Activated naive CD8-positive, alpha-beta T cell treated with anti-CD3 and anti-CD28 coated beads for 36 hours (primary cell): ENCODE results near the gene MLLT3. TPM values are rescaled to one million over a fixed set of nuclear protein-coding genes. Genes with fewer than 3 reads are reported as not detected.
A peak's percentile ranks its signal among the peaks of the same experiment; 100 is the strongest.

Source experiments
- DNase-seq: peaks from one replicate; pipeline ENCODE4 v3.0.0; 2021
- H3K27ac Mint-ChIP-seq: one replicate; pipeline ENCODE4 v1.8.0; 2022; ENCODE audit warnings: mild to moderate bottlenecking, moderate library complexity, mixed read lengths
- H3K27me3 Mint-ChIP-seq: one replicate; pipeline ENCODE4 v1.8.0; 2022; ENCODE audit warnings: mild to moderate bottlenecking, mixed read lengths
- H3K36me3 Mint-ChIP-seq: one replicate; pipeline ENCODE4 v1.8.0; 2021; ENCODE audit warnings: mild to moderate bottlenecking, mixed read lengths
- H3K4me1 Mint-ChIP-seq: one replicate; pipeline ENCODE4 v1.8.0; 2021; ENCODE audit warnings: mixed read lengths
- H3K4me3 Mint-ChIP-seq: one replicate; pipeline ENCODE4 v1.8.0; 2022; ENCODE audit warnings: mild to moderate bottlenecking, moderate library complexity, mixed read lengths
- H3K9me3 Mint-ChIP-seq: one replicate; pipeline ENCODE4 v1.8.0; 2022; ENCODE audit warnings: mixed read lengths
- total RNA-seq, 2 experiments: library from RNA; stranded (reverse); gene quantifications; one replicate each; pipeline ENCODE4 v1.2.3, GENCODE V29; 2021

Gene MLLT3
- total RNA-seq, 2 experiments from 2014 or later = 68.0 to 69.9 TPM

GRCh38 chr9:20642045-20642444 lies 19.7 kb upstream of the MLLT3 start:
- Mint-ChIP-seq H3K27ac (no peak overlapping the region), H3K9me3 (no peaks in the 10 kb centered on the region), H3K4me1 (peaks cover 13% of the 10 kb centered on the region), H3K4me3 (no peak overlapping the region), H3K36me3 (no peaks in the 10 kb centered on the region), H3K27me3 (peaks cover 6% of the 10 kb centered on the region)
- DNase-seq = no peak

- H3K27me3 Mint-ChIP-seq = peaks cover 4% of the 10 kb centered on the region
- H3K4me3 Mint-ChIP-seq = peak overlapping the region; percentile 33
- H3K36me3 Mint-ChIP-seq = no peaks in the 10 kb centered on the region
- H3K9me3 Mint-ChIP-seq = no peaks in the 10 kb centered on the region
- peaks cover 13% of the 10 kb centered on the region for H3K4me1 Mint-ChIP-seq
- peak overlapping the region; percentile 32 for H3K27ac Mint-ChIP-seq
- DNase-seq = peak; percentile 79
Measured at GRCh38 chr9:20640331-20641187, 18.3 kb upstream of the MLLT3 start.

GRCh38 chr9:20636888-20637440 lies 14.7 kb upstream of the MLLT3 start:
- DNase-seq = no peak
- Mint-ChIP-seq H3K36me3 (no peaks in the 10 kb centered on the region), H3K4me3 (no peak overlapping the region), H3K27me3 (peaks cover 6% of the 10 kb centered on the region), H3K27ac (no peak overlapping the region), H3K4me1 (peaks cover 13% of the 10 kb centered on the region), H3K9me3 (no peaks in the 10 kb centered on the region)

GRCh38 chr9:20634895-20635294 lies 12.6 kb upstream of the MLLT3 start:
- Mint-ChIP-seq H3K27ac (no peak overlapping the region), H3K4me3 (no peak overlapping the region), H3K4me1 (peaks cover 3% of the 10 kb centered on the region), H3K27me3 (peaks cover 16% of the 10 kb centered on the region), H3K36me3 (no peaks in the 10 kb centered on the region), H3K9me3 (no peaks in the 10 kb centered on the region)
- no peak for DNase-seq

GRCh38 chr9:20632705-20633104 lies 10.4 kb upstream of the MLLT3 start:
- H3K27ac Mint-ChIP-seq = no peak overlapping the region

GRCh38 chr9:20630241-20630943 lies 8.1 kb upstream of the MLLT3 start:
- Mint-ChIP-seq H3K4me3 (no peak overlapping the region), H3K27me3 (peaks cover 19% of the 10 kb centered on the region), H3K27ac (no peak overlapping the region), H3K36me3 (no peaks in the 10 kb centered on the region), H3K9me3 (no peaks in the 10 kb centered on the region), H3K4me1 (no peaks in the 10 kb centered on the region)
- no peak for DNase-seq

More at GRCh38 chr9:20632705-20633104, 10.4 kb upstream of the MLLT3 start:
- no peak for DNase-seq
- Mint-ChIP-seq H3K9me3 (no peaks in the 10 kb centered on the region), H3K27me3 (peaks cover 20% of the 10 kb centered on the region), H3K4me1 (no peaks in the 10 kb centered on the region), H3K36me3 (no peaks in the 10 kb centered on the region), H3K4me3 (no peak overlapping the region)

GRCh38 chr9:20625003-20625349 lies 2.7 kb upstream of the MLLT3 start:
- H3K36me3 Mint-ChIP-seq = peaks cover 10% of the 10 kb centered on the region
- peaks cover 7% of the 10 kb centered on the region for H3K27me3 Mint-ChIP-seq
- no peaks in the 10 kb centered on the region for H3K9me3 Mint-ChIP-seq
- no peak for DNase-seq
- H3K4me1 Mint-ChIP-seq = peaks cover 20% of the 10 kb centered on the region
- H3K4me3 Mint-ChIP-seq = peak overlapping the region; percentile 94
- no peak overlapping the region for H3K27ac Mint-ChIP-seq

- peaks cover 6% of the 10 kb centered on the region for H3K27me3 Mint-ChIP-seq
- DNase-seq = peak; percentile 40
- peaks cover 14% of the 10 kb centered on the region for H3K36me3 Mint-ChIP-seq
- H3K9me3 Mint-ChIP-seq = no peaks in the 10 kb centered on the region
- H3K4me1 Mint-ChIP-seq = peaks cover 24% of the 10 kb centered on the region
- H3K4me3 Mint-ChIP-seq = peak overlapping the region; percentile 94
- peak overlapping the region; percentile 99 for H3K27ac Mint-ChIP-seq
Measured at GRCh38 chr9:20624201-20625002, 2.1 kb upstream of the MLLT3 start.

GRCh38 chr9:20623748-20624124 lies 1.4 kb upstream of the MLLT3 start:
- DNase-seq = no peak
- Mint-ChIP-seq H3K27me3 (no peaks in the 10 kb centered on the region), H3K4me3 (peak overlapping the region; percentile 94), H3K36me3 (peaks cover 18% of the 10 kb centered on the region), H3K27ac (peak overlapping the region; percentile 99), H3K9me3 (no peaks in the 10 kb centered on the region), H3K4me1 (peaks cover 31% of the 10 kb centered on the region)

GRCh38 chr9:20623021-20623747 lies 885 bp upstream of the MLLT3 start:
- Mint-ChIP-seq H3K4me3 (peak overlapping the region; percentile 94), H3K9me3 (no peaks in the 10 kb centered on the region), H3K27me3 (no peaks in the 10 kb centered on the region), H3K27ac (peak overlapping the region; percentile 99), H3K36me3 (peaks cover 18% of the 10 kb centered on the region), H3K4me1 (peaks cover 36% of the 10 kb centered on the region)
- peak; percentile 61 for DNase-seq

- Mint-ChIP-seq H3K4me1 (peaks cover 44% of the 10 kb centered on the region), H3K27me3 (no peaks in the 10 kb centered on the region), H3K9me3 (no peaks in the 10 kb centered on the region), H3K27ac (peak overlapping the region; percentile 99), H3K36me3 (peaks cover 18% of the 10 kb centered on the region), H3K4me3 (peak overlapping the region; percentile 94)
- peak; percentile 62 for DNase-seq
Measured at GRCh38 chr9:20621471-20622329, 599 bp downstream of the MLLT3 start.

GRCh38 chr9:20620650-20621470 lies 1.4 kb downstream of the MLLT3 start:
- peaks cover 48% of the 10 kb centered on the region for H3K4me1 Mint-ChIP-seq
- DNase-seq = peak; percentile 56
- peak overlapping the region; percentile 94 for H3K4me3 Mint-ChIP-seq
- H3K27ac Mint-ChIP-seq = peak overlapping the region; percentile 97
- H3K27me3 Mint-ChIP-seq = no peaks in the 10 kb centered on the region
- no peaks in the 10 kb centered on the region for H3K9me3 Mint-ChIP-seq
- H3K36me3 Mint-ChIP-seq = peaks cover 18% of the 10 kb centered on the region
